ENCODE data around the gene PLTP.

GRCh38 chr20:45850238-45850637, 61.7 kb downstream of the PLTP start:
- no peak for TF ChIP-seq CTCF (IDR thresholded peaks at IDR 0.05; ENCODE audit: extremely low read depth in 1 of 2, insufficient read depth in 1 of 2, low read depth in 1 of 2, low read length in 2 of 2)
- no peak for TF ChIP-seq JUN (IDR thresholded peaks at IDR 0.05; ENCODE audit: borderline replicate concordance, insufficient read depth, insufficient read length, low read depth)
- no peak for TF ChIP-seq POLR2AphosphoS5 (IDR thresholded peaks at IDR 0.05; ENCODE audit: insufficient read depth, low read depth, low read length)
- no peak for TF ChIP-seq FOS (IDR thresholded peaks at IDR 0.05; ENCODE audit: borderline replicate concordance, insufficient read depth, low read length)
- no peak for TF ChIP-seq POLR2A (IDR thresholded peaks at IDR 0.05; ENCODE audit: low read depth, low read length)
- no peak for TF ChIP-seq MAX (IDR thresholded peaks at IDR 0.05; ENCODE audit: insufficient read depth, insufficient read length)
- TF ChIP-seq EZH2 (IDR thresholded peaks at IDR 0.05; ENCODE audit: borderline replicate concordance, low read depth, low read length, severe bottlenecking): no peak
- no peak for TF ChIP-seq MYC (IDR thresholded peaks at IDR 0.05; ENCODE audit: low read depth, low read length)
